Measurements from ENCODE around the gene EOLA2. TPM values are rescaled to one million over a fixed set of nuclear protein-coding genes. Genes with fewer than 3 reads are reported as not detected.
"Not testable (repeated sequence)": the region's sequence is repeated elsewhere in the genome, so short reads cannot be mapped to it uniquely, and the experiment has no call there.

Gene EOLA2
- total RNA-seq, 2 experiments from 2014 or later = 21.5 to 37.1 TPM

DNA sequence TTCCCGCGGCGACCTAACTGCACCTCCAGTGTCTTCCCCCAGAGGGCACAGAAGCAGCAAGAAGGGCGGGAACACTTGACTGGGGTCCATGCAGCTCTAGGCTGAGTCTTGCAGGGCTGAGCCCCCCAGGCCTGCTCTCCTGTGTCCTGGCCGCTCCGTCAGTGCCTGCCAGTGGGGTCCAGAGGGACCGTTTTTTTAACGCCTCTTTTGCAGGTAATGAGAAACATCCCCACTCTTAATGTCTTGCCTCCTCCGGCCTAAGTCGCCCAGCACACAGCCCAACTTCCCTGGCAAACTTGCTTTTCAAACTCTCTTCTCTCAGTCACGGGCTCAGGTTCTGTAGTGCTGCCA lies 2.4 kb upstream of the EOLA2 start:
- intact Hi-C loops (cut with micrococcal nuclease; ENCODE audit: unreplicated experiment); H4K20me1 ChIP-seq (ENCODE audit: insufficient read depth, low read length); DNase-seq (ENCODE audit: low spot score); H3K36me3 ChIP-seq (ENCODE audit: insufficient read depth, low read length); H2AFZ ChIP-seq (ENCODE audit: low read length); H3K9me3 ChIP-seq (ENCODE audit: low read length); H3K4me1 ChIP-seq (ENCODE audit: insufficient read depth, low read length, poor library complexity, severe bottlenecking); H3K9me2 ChIP-seq (ENCODE audit: insufficient read depth, low read length); H3K27ac ChIP-seq (ENCODE audit: low read depth, low read length, poor library complexity, severe bottlenecking); BruUV-seq (replicated peaks): not testable (repeated sequence)
- peaks cover 11% of the 10 kb centered on the region for H3K79me2 ChIP-seq (ENCODE audit: insufficient read depth, low read depth, low read length)
- peak overlapping the region; percentile 38 for H3K4me3 ChIP-seq (ENCODE audit: low read depth, low read length, poor library complexity, severe bottlenecking)
- ChIA-PET POLR2A (interaction anchor here (3.8 kb wide), 1 partner anchor 401 kb away, joined by 27 read pairs; the partner anchor contains the start of gene EOLA1), CTCF (ENCODE audit: unreplicated experiment) (interaction anchor here (1.0 to 1.4 kb wide), 2 partner anchors 400 to 752 kb away, joined by 3 to 11 read pairs; partner anchors contain the start of gene EOLA1)
- H3K4me2 ChIP-seq (ENCODE audit: low read length) = peak overlapping the region; percentile 59; the same call in 1 of the 2 replicates
- TF ChIP-seq, protein P1, sequence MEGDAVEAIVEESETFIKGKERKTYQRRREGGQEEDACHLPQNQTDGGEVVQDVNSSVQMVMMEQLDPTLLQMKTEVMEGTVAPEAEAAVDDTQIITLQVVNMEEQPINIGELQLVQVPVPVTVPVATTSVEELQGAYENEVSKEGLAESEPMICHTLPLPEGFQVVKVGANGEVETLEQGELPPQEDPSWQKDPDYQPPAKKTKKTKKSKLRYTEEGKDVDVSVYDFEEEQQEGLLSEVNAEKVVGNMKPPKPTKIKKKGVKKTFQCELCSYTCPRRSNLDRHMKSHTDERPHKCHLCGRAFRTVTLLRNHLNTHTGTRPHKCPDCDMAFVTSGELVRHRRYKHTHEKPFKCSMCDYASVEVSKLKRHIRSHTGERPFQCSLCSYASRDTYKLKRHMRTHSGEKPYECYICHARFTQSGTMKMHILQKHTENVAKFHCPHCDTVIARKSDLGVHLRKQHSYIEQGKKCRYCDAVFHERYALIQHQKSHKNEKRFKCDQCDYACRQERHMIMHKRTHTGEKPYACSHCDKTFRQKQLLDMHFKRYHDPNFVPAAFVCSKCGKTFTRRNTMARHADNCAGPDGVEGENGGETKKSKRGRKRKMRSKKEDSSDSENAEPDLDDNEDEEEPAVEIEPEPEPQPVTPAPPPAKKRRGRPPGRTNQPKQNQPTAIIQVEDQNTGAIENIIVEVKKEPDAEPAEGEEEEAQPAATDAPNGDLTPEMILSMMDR (conservative IDR thresholded peaks at IDR 0.05; ENCODE audit: low read length) = peak; percentile 42

DNA sequence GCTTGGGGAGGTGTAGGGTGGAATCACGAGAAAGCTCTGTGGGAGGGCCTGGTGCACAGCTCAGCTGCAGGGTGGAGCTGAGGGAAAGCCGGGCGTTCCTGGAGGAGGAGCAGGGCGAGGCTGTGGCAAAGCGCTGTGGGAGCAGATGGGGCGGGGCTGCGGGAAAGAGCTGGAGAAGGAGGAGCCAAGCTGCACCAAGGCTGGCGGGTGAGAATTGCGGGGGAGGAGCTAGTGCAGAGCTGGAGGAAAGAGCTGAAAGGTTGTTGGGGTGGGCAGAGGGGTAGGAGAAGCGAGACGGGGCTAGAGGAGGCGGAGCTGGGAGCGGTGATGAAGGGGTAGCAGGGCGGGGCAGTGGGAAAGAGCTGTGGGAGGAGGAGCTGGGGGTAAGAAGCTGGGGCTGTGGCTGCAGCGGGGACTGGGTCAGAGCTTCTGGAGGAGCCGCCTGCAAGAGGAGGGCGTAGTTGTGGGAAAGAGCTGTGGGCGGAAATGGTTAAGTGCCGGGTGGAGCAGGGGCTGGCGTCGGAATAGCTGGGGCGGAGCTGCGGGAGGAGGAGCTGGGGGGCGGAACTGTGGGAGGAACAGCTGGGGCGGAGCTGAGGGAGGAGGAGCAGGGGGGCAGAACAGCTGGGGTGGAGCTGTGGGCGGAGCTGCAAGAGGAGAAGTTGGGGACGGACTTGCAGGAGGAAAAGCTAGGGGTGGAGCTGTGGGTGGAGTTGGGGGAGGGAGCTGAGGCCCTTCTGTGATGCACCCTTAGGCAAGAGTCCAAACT lies 1.8 kb upstream of the EOLA2 start:
- Histone ChIP-seq H3K79me2 (ENCODE audit: insufficient read depth, low read depth, low read length) (peaks cover 11% of the 10 kb centered on the region), H2AFZ (ENCODE audit: low read length) (no peak overlapping the region), H3K4me2 (ENCODE audit: low read length) (peak overlapping the region; percentile 95), H3K27ac (ENCODE audit: low read depth, low read length, poor library complexity, severe bottlenecking) (peak overlapping the region; percentile 81), H3K4me3 (ENCODE audit: low read depth, low read length, poor library complexity, severe bottlenecking) (peak overlapping the region; percentile 74), H3K9me3 (ENCODE audit: low read length) (no peaks in the 10 kb centered on the region), H3K9me2 (ENCODE audit: insufficient read depth, low read length) (no peaks in the 10 kb centered on the region), H3K36me3 (ENCODE audit: insufficient read depth, low read length) (no peaks in the 10 kb centered on the region), H4K20me1 (ENCODE audit: insufficient read depth, low read length) (no peaks in the 10 kb centered on the region), H3K4me1 (ENCODE audit: insufficient read depth, low read length, poor library complexity, severe bottlenecking) (no peaks in the 10 kb centered on the region)
- CTCF ChIA-PET (ENCODE audit: unreplicated experiment) = interaction anchor here (1.0 to 1.4 kb wide), 3 partner anchors 9 to 752 kb away, joined by 3 to 11 read pairs (median 4); partner anchors contain the start of gene EOLA1
- no TSS peak for BruUV-seq (replicated peaks)
- POLR2A ChIA-PET = interaction anchor here (0.8 to 3.8 kb wide), 5 partner anchors 52 to 1457 kb away, joined by 3 to 27 read pairs (median 5); partner anchors contain the start of genes EOLA1 and VMA21
- peak; percentile 90 for DNase-seq (ENCODE audit: low spot score)
- intact Hi-C loops (cut with micrococcal nuclease; ENCODE audit: unreplicated experiment) = no loop called here
- TF ChIP-seq EZH2phosphoT487 (IDR thresholded peaks at IDR 0.05; ENCODE audit: borderline replicate concordance, low read depth, low read length) = no peak
- TF ChIP-seq, protein P1 (conservative IDR thresholded peaks at IDR 0.05; ENCODE audit: low read length) = no peak

DNA sequence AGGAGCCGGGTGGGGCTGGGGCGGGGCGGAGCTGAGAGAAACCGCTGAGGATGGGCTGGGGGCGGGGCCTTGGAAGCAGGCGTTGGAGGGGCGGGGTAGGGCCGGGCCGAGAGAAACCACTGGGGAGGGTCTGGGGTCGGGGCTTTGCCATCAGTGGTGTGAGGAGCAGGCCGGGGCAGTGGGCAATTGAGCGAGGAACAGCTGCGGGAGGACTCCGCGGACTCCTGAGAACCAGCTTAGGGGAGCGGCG lies 1.3 kb upstream of the EOLA2 start:
- no peaks in the 10 kb centered on the region for H3K9me2 ChIP-seq (ENCODE audit: insufficient read depth, low read length)
- no peaks in the 10 kb centered on the region for H4K20me1 ChIP-seq (ENCODE audit: insufficient read depth, low read length)
- ChIA-PET POLR2A (interaction anchor here (0.6 to 3.8 kb wide), 6 partner anchors 51 to 1458 kb away, joined by 3 to 27 read pairs (median 4); partner anchors contain the start of genes EOLA1 and VMA21), CTCF (ENCODE audit: unreplicated experiment) (interaction anchor here (0.6 to 1.4 kb wide), 4 partner anchors 10 to 776 kb away, joined by 3 to 11 read pairs (median 5); partner anchors contain the start of gene EOLA1)
- peak overlapping the region; percentile 74 for H3K4me3 ChIP-seq (ENCODE audit: low read depth, low read length, poor library complexity, severe bottlenecking)
- intact Hi-C loops (cut with micrococcal nuclease; ENCODE audit: unreplicated experiment) = no loop called here
- TF ChIP-seq EZH2phosphoT487 (IDR thresholded peaks at IDR 0.05; ENCODE audit: borderline replicate concordance, low read depth, low read length) = no peak
- no peaks in the 10 kb centered on the region for H3K4me1 ChIP-seq (ENCODE audit: insufficient read depth, low read length, poor library complexity, severe bottlenecking)
- H3K9me3 ChIP-seq (ENCODE audit: low read length) = no peaks in the 10 kb centered on the region
- peak overlapping the region; percentile 81 for H3K27ac ChIP-seq (ENCODE audit: low read depth, low read length, poor library complexity, severe bottlenecking)
- peak overlapping the region; percentile 95 for H3K4me2 ChIP-seq (ENCODE audit: low read length)
- no TSS peak for BruUV-seq (replicated peaks)
- peaks cover 11% of the 10 kb centered on the region for H3K79me2 ChIP-seq (ENCODE audit: insufficient read depth, low read depth, low read length)
- DNase-seq (ENCODE audit: low spot score) = no peak
- H3K36me3 ChIP-seq (ENCODE audit: insufficient read depth, low read length) = no peaks in the 10 kb centered on the region
- H2AFZ ChIP-seq (ENCODE audit: low read length) = no peak overlapping the region

Measured in OCI-LY7 (cell line).